CD14-positive monocyte (primary cell): ENCODE measurements around the gene FRRS1L. TPM values are rescaled to one million over a fixed set of nuclear protein-coding genes. Genes with fewer than 3 reads are reported as not detected.
A peak's percentile ranks its signal among the peaks of the same experiment; 100 is the strongest.

ENCODE experiments used
- DNase-seq, 3 donors: peaks; one replicate each; pipeline ENCODE4 v3.0.0-alpha.2; 2011 to 2022
- H2AFZ ChIP-seq: 2 replicates; pipeline ENCODE4 v1.6.0; 2012; ENCODE audit warnings: mild to moderate bottlenecking, low read depth, low read length, inconsistent platforms; ENCODE audit not compliant: insufficient read depth, poor library complexity, severe bottlenecking
- H3K27ac ChIP-seq, 2 donors: 1 replicate in 1 of 2; 2 replicates in 1 of 2; pipeline ENCODE4 v1.5.1; 2012 to 2013; ENCODE audit warnings: low read length in 2 of 2, control low read depth in 1 of 2, inconsistent platforms in 1 of 2, low read depth in 1 of 2, mild to moderate bottlenecking in 1 of 2
- H3K27me3 ChIP-seq, 2 donors: one replicate each; pipeline versions ENCODE4 v1.6.0 to v1.6.1; 2011 to 2013; ENCODE audit warnings: low read length in 2 of 2; ENCODE audit not compliant: control insufficient read depth in 2 of 2, insufficient read depth in 2 of 2
- H3K36me3 ChIP-seq, 2 donors: replicated peaks in 1 of 2; 1 replicate in 1 of 2; 2 replicates in 1 of 2; pipeline versions ENCODE4 v1.5.1 to v1.6.1; 2012 to 2013; ENCODE audit warnings: low read length in 2 of 2, control low read depth in 1 of 2, inconsistent platforms in 1 of 2, mild to moderate bottlenecking in 1 of 2; ENCODE audit not compliant: insufficient read depth in 2 of 2, control insufficient read depth in 1 of 2
- H3K4me1 ChIP-seq, 2 donors: 1 replicate in 1 of 2; 2 replicates in 1 of 2; pipeline versions ENCODE4 v1.5.1 to v1.6.1; 2012 to 2013; ENCODE audit warnings: low read length in 2 of 2, control low read depth in 1 of 2, inconsistent platforms in 1 of 2, mild to moderate bottlenecking in 1 of 2, moderate library complexity in 1 of 2; ENCODE audit not compliant: insufficient read depth in 2 of 2, control insufficient read depth in 1 of 2
- H3K4me2 ChIP-seq: replicated peaks from 2 replicates; pipeline ENCODE3; 2012; ENCODE audit warnings: low read length, moderate library complexity, mild to moderate bottlenecking; ENCODE audit not compliant: poor library complexity, severe bottlenecking; ENCODE audit errors: extremely low read depth
- H3K4me3 ChIP-seq, 3 experiments: fragments of 200-600 bp in 1 of 3; sonication (generic) in 1 of 3; replicated peaks in 1 of 3; 1 replicate in 2 of 3; 2 replicates in 1 of 3; pipeline ENCODE4 v1.5.1; 2011 to 2013; ENCODE audit warnings: low read length in 3 of 3, mild to moderate bottlenecking in 3 of 3, control low read depth in 2 of 3, low read depth in 2 of 3, inconsistent platforms in 1 of 3, moderate library complexity in 1 of 3
- H3K79me2 ChIP-seq: 2 replicates; pipeline ENCODE4 v1.6.0; 2012; ENCODE audit warnings: mild to moderate bottlenecking, control low read depth, inconsistent platforms, low read length, moderate library complexity; ENCODE audit not compliant: insufficient read depth
- H3K9ac ChIP-seq: 2 replicates; pipeline ENCODE4 v1.6.0; 2017; ENCODE audit warnings: low read length, mild to moderate bottlenecking; ENCODE audit not compliant: insufficient read depth, poor library complexity, severe bottlenecking
- H3K9me3 ChIP-seq, 2 donors: replicated peaks in 1 of 2; 1 replicate in 1 of 2; 2 replicates in 1 of 2; pipeline versions ENCODE4 v1.5.1 to v1.6.1; 2012 to 2013; ENCODE audit warnings: low read length in 2 of 2, control low read depth in 1 of 2; ENCODE audit not compliant: control insufficient read depth in 1 of 2, insufficient read depth in 1 of 2
- H4K20me1 ChIP-seq: 2 replicates; pipeline ENCODE4 v1.6.0; 2012; ENCODE audit warnings: mild to moderate bottlenecking, low read length, control low read depth, moderate library complexity; ENCODE audit not compliant: insufficient read depth
- H3K27ac Mint-ChIP-seq, 7 donors: one replicate each; pipeline ENCODE4 v1.8.0; 2020; ENCODE audit warnings: mild to moderate bottlenecking in 7 of 7, mixed read lengths in 7 of 7, moderate library complexity in 6 of 7, inconsistent platforms in 2 of 7
- H3K27me3 Mint-ChIP-seq, 3 donors: one replicate each; pipeline ENCODE4 v1.8.0; 2021 to 2022; ENCODE audit warnings: low read depth in 3 of 3, mild to moderate bottlenecking in 3 of 3, mixed read lengths in 3 of 3, moderate library complexity in 3 of 3, inconsistent platforms in 1 of 3
- H3K36me3 Mint-ChIP-seq, 2 donors: one replicate each; pipeline ENCODE4 v1.8.0; 2020; ENCODE audit warnings: mixed read lengths in 2 of 2, inconsistent platforms in 1 of 2, mild to moderate bottlenecking in 1 of 2
- H3K4me1 Mint-ChIP-seq: one replicate; pipeline ENCODE4 v1.8.0; 2020; ENCODE audit warnings: mild to moderate bottlenecking, mixed read lengths
- H3K4me3 Mint-ChIP-seq, 2 donors: one replicate each; pipeline ENCODE4 v1.8.0; 2020; ENCODE audit warnings: mild to moderate bottlenecking in 2 of 2, mixed read lengths in 2 of 2, moderate library complexity in 1 of 2
- H3K9me3 Mint-ChIP-seq, 7 donors: one replicate each; pipeline ENCODE4 v1.8.0; 2020 to 2022; ENCODE audit warnings: mixed read lengths in 7 of 7, mild to moderate bottlenecking in 6 of 7, moderate library complexity in 6 of 7, inconsistent platforms in 2 of 7
- WGBS: methylation state at CpG from one replicate; pipeline ENCODE4 v1.1.5; 2013; ENCODE audit warnings: missing lambda C conversion rate; ENCODE audit not compliant: insufficient coverage; 5-methylcytosine and 5-hydroxymethylcytosine counted together
- intact Hi-C, 2 donors: fragments of 100-400 bp; cut with micrococcal nuclease; formaldehyde crosslinking; loops; one replicate each; pipeline versions ENCODE4 v1.15.0 to v1.15.1; 2023
- polyA plus RNA-seq, 3 donors: library from polyadenylated mRNA; depleted of rRNA in 1 of 3; unstranded in 2 of 3; stranded (reverse) in 1 of 3; fragments of 300-500 nt in 2 of 3; fragments of >200 nt in 1 of 3; fragmentation: Illumina TruSeq in 2 of 3; gene quantifications; 1 replicate in 2 of 3; 2 replicates in 1 of 3; pipeline ENCODE4 v1.2.3, GENCODE V29; 2012 to 2021
- TF ChIP-seq, protein P1 (sequence below): fragments of 200-600 bp; IDR thresholded peaks from one replicate; pipeline ENCODE4 v1.8.0; 2022; ENCODE audit warnings: antibody characterized with exemption, mild to moderate bottlenecking

Gene FRRS1L
- polyA plus RNA-seq, 3 donors: not detected

DNA sequence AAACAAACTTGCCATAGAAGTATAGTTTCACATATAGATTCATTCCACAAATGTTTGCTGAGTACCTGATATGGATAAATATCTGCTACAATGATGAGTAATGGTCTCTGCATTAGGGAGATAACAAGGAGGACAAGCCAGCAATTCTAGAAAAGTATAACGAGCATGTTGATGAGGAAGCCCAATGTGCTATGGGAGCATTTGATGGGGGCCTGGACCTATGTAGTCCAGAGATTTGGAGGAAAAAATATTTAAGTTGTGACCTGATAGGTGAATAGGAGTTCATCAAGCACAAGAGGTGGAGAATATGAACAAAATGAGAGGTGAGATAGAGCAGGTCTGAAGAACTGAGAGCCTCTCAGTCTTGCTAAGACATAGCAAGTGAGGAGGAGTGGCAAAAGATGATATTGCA lies 32.9 kb downstream of the FRRS1L start:
- Histone ChIP-seq H3K9ac (no peak overlapping the region), H4K20me1 (no peaks in the 10 kb centered on the region), H2AFZ (no peak overlapping the region), H3K9me3 (no peaks in the 10 kb centered on the region), H3K4me2 (no peak overlapping the region), H3K27ac (no peak overlapping the region), H3K79me2 (no peaks in the 10 kb centered on the region), H3K36me3 (no peaks in the 10 kb centered on the region), H3K4me3 (no peak overlapping the region), H3K4me1 (no peaks in the 10 kb centered on the region), H3K27me3 (no peaks in the 10 kb centered on the region)
- no peaks in the 10 kb centered on the region for H3K36me3 Mint-ChIP-seq
- intact Hi-C loops: no loop called here
- TF ChIP-seq, protein P1, sequence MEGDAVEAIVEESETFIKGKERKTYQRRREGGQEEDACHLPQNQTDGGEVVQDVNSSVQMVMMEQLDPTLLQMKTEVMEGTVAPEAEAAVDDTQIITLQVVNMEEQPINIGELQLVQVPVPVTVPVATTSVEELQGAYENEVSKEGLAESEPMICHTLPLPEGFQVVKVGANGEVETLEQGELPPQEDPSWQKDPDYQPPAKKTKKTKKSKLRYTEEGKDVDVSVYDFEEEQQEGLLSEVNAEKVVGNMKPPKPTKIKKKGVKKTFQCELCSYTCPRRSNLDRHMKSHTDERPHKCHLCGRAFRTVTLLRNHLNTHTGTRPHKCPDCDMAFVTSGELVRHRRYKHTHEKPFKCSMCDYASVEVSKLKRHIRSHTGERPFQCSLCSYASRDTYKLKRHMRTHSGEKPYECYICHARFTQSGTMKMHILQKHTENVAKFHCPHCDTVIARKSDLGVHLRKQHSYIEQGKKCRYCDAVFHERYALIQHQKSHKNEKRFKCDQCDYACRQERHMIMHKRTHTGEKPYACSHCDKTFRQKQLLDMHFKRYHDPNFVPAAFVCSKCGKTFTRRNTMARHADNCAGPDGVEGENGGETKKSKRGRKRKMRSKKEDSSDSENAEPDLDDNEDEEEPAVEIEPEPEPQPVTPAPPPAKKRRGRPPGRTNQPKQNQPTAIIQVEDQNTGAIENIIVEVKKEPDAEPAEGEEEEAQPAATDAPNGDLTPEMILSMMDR: no peak
- no peaks in the 10 kb centered on the region for H3K4me1 Mint-ChIP-seq
- DNase-seq: no peak
- H3K27me3 Mint-ChIP-seq: peaks cover 0 to 8% (median 5%) of the 10 kb centered on the region in 3 donors
- no peak overlapping the region for H3K4me3 Mint-ChIP-seq
- 100% methylated on average over 1 of the region's 1 CpG for whole genome bisulfite sequencing
- peak overlapping the region in 1 of 7 donors; percentile 73 for H3K27ac Mint-ChIP-seq
- H3K9me3 Mint-ChIP-seq: no peaks in the 10 kb centered on the region

DNA sequence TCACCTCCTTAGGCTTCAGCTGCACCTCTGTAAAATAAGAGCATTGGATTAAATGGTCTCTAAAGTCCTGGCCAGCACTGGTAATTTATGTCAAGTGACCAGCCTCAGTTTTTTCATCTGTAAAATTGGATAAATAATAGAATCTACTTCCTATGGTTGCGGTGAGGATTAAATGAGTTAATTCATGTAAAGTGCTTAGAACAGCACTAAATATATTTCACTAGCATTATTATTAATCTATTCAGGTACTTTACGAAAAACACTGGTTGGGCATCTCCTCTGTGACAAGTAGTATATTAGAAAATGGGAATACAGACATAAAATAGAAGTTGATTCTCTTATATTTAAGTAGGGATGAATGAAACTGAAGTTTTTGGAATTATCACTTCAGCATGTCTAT lies 33.5 kb downstream of the FRRS1L start:
- Mint-ChIP-seq H3K36me3 (no peaks in the 10 kb centered on the region), H3K4me3 (no peak overlapping the region), H3K27ac (no peak overlapping the region), H3K27me3 (peaks cover 0 to 5% (median 5%) of the 10 kb centered on the region in 3 donors), H3K9me3 (no peaks in the 10 kb centered on the region), H3K4me1 (no peaks in the 10 kb centered on the region)
- H3K9ac ChIP-seq: no peak overlapping the region
- TF ChIP-seq, protein P1: no peak
- no peaks in the 10 kb centered on the region for H3K4me1 ChIP-seq
- no CpG with 5 or more reads among the region's 2 CpGs for WGBS
- no peaks in the 10 kb centered on the region for H4K20me1 ChIP-seq
- no peak overlapping the region for H3K4me3 ChIP-seq
- H3K36me3 ChIP-seq: no peaks in the 10 kb centered on the region
- H2AFZ ChIP-seq: no peak overlapping the region
- no peak overlapping the region for H3K27ac ChIP-seq
- H3K27me3 ChIP-seq: no peaks in the 10 kb centered on the region
- DNase-seq: no peak
- H3K4me2 ChIP-seq: no peak overlapping the region
- H3K79me2 ChIP-seq: no peaks in the 10 kb centered on the region
- intact Hi-C loops: no loop called here
- no peaks in the 10 kb centered on the region for H3K9me3 ChIP-seq
